PC-9 (cell line): Measurements from ENCODE around the gene ANKRD11.

ENCODE experiments used
- EZH2 ChIP-seq: fragments of 200-600 bp; sonication (generic); IDR thresholded peaks from 2 replicates; pipeline ENCODE4 v1.8.0; 2017; ENCODE audit warnings: antibody characterized with exemption, low read depth
- TF ChIP-seq, protein P1 (sequence below): fragments of 200-600 bp; sonication (generic); conservative IDR thresholded peaks from 2 replicates; pipeline ENCODE4 v1.6.1; 2017; ENCODE audit warnings: mixed run types, antibody characterized with exemption, mild to moderate bottlenecking, moderate library complexity

DNA sequence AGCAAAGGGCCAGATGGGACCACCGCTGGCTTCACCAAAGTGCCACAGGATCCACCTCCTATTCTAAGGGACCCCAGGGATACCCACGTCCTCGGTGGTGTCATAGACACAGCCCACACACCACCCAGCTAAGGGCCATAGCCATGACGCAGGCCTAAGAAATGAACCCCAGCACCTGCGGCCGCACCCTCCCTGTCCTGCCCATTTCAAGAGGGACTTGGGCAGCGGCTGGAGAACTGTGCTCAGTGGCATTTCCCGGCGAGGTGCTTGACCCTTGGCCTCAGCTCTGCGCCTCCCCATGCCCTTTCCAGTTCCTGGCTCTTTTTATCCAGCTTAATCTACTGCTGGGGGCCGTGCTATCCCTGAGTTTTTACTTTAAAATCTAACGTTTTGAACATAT, 245.6 kb downstream of the ANKRD11 start:
- TF ChIP-seq, protein P1, sequence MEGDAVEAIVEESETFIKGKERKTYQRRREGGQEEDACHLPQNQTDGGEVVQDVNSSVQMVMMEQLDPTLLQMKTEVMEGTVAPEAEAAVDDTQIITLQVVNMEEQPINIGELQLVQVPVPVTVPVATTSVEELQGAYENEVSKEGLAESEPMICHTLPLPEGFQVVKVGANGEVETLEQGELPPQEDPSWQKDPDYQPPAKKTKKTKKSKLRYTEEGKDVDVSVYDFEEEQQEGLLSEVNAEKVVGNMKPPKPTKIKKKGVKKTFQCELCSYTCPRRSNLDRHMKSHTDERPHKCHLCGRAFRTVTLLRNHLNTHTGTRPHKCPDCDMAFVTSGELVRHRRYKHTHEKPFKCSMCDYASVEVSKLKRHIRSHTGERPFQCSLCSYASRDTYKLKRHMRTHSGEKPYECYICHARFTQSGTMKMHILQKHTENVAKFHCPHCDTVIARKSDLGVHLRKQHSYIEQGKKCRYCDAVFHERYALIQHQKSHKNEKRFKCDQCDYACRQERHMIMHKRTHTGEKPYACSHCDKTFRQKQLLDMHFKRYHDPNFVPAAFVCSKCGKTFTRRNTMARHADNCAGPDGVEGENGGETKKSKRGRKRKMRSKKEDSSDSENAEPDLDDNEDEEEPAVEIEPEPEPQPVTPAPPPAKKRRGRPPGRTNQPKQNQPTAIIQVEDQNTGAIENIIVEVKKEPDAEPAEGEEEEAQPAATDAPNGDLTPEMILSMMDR, result no peak
- no peak for TF ChIP-seq EZH2
